ENCODE measurements around the gene POTEM.
"Not testable (repeated sequence)": the region's sequence is repeated elsewhere in the genome, so short reads cannot be mapped to it uniquely, and the experiment has no call there.

The POTEM gene

DNA sequence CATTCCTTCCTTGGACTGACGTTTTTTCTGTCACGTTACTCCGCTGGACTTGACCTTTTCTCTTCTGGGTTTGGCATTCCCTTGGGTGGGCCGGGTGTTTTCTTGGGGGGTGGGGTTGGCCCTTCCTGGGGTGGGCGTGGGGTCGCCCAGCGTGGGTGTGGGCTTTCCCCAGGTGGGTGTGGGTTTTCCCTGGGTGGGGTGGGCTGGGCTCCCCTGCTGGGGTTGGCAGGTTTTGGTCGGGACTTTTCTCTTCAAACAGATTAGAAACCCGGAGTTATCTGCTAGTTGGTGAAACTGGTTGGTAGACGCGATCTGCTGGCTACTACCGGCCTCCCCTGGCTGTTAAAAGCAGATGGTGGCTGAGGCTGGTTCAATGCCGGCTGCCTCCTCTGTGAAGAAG is at the start of gene POTEM:
Gene POTEM, plus strand, starts transcription at position 301 of the 400 bp plus-strand sequence. Its CDS starts 52 bp downstream, at position 353.
- POLR2A ChIA-PET, CTCF ChIA-PET: not testable (repeated sequence)

DNA sequence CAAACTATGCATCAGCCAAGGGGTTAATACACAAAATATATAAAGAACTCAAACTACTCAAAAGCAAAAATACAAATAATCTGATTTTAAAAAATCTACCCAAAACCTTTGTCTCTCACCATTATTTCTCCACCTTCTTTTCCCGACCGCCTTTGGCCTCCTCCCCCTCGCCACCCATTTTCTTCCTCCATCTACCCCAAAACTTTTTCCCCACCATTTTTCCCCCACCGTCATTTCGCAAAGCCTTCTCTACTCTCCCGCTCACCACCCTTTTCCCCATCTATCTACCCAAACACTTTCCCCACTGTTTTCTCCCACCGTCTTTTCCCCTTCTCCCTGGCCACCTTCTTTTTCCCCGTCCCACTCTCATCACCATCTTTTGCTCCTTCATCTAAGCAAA is 48.9 kb upstream of the POTEM start:
- DNase-seq (ENCODE audit: extremely low spot score); CTCF ChIA-PET; POLR2A ChIA-PET: not testable (repeated sequence)

More for the DNA sequence above, at the start of gene POTEM:
- DNase-seq (ENCODE audit: extremely low spot score): not testable (repeated sequence)

DNA sequence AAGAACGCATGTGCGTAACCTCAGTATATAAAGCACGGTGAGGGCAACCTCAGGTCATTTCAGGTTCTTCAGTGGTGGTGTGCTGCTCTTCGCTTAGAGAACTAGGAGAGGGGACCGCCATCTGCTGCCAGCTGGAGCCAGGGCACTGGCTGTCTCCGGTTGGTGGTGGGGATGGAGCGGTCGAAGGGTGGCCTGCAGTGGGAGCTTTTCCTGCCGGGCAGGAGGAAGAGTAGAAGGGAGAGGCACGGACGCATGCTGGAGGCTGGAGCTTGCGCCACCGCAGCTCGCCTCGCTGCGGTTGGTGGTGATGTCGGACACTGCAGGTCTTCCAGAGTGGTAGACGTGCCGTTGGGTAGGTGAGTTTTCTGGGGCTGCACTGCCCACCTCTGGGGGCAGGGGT is 47.2 kb upstream of the POTEM start:
- DNase-seq (ENCODE audit: extremely low spot score); POLR2A ChIA-PET; CTCF ChIA-PET: not testable (repeated sequence)

DNA sequence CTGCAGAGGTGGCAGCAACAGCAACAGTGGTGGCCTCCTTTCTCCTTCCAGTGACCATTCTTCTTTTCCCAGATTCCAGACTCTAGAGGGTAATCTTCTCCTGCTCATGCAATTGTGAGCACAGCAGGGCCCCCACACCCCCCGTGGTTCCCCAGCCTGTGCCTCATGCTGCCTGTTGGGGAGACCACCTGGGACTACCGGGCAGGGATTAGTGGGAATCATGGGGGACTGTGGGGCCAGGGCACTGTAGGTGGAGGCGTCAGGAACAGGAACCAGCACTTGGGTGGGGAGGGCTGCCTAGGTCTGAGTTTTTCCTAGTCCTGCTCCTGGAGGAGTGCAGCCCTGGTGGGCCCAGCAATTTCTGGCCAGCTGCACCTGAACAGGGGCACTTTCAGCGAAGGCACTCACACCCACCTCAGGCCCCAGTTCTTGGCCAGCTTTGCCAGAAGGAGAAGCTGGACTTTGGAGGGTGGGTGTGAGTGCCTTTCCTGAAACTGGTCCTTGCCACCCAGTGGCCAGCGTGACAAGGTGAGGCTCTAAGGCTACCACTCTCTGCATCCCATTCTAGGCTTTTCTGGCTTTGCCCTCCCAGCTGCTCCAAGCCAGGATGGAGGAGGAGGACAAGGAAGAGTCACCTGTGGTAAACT is 46.1 kb upstream of the POTEM start:
- CTCF ChIA-PET; POLR2A ChIA-PET; DNase-seq (ENCODE audit: extremely low spot score): not testable (repeated sequence)

DNA sequence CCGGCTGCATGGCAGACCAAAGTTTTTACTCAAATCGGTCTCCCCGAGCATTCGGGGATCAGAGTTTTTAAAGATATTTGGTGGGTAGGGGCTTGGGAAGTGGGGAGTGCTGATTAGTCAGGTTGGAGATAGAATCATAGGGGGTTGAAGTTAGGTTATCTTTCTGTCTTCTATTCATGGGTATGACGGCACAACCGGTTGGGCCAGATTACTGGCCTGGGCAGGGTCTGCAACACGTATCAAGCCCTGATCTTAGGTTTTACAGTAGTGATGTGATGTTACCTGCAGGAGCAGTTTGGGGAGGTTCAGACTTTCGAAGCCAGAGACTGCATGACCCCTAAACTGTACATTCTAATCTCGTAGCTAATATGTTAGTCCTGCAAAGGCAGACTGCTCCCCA is 30.4 kb upstream of the POTEM start:
- POLR2A ChIA-PET; DNase-seq (ENCODE audit: extremely low spot score); CTCF ChIA-PET: not testable (repeated sequence)

DNA sequence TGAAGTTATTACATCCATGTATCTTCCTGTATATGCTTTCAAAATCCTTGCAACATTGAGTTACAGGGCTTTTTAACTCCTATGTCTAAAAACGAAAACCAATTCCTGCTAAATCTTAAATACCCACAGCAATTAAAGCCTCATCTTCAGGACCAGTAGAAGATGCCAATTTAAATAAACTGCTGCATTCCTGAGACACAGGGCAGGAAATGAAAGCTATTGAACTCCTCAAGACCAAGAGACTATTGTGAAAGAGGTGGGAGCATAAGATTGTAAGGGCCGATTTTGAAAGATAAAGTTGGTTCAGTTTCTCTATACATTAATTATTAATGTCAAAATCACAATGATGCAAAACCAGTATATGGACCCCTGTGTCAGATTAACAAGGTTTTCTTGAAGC is 28.5 kb upstream of the POTEM start:
- POLR2A ChIA-PET, CTCF ChIA-PET: not testable (repeated sequence)

DNA sequence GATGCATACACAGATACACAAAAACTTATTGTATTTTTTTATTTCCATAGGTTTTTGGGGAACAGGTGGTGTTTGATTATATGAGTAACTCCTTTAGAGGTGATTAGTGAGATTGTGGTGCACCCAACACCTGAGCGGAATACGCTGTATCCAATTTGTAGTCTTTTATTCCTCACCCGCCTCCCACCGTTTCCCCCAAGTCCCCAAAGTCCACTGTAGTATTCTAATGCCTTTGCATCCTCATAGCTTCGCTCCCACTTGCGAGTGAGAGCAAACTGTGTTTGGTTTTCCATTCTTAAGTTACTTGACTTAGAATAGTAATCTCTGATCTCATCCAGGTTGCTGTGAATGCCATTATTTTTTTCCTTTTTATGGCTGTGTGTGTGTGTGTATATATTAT is 17.3 kb upstream of the POTEM start:
- POLR2A ChIA-PET; CTCF ChIA-PET; DNase-seq (ENCODE audit: extremely low spot score): not testable (repeated sequence)

More for the DNA sequence above, 28.5 kb upstream of the POTEM start:
- DNase-seq (ENCODE audit: extremely low spot score): not testable (repeated sequence)

DNA sequence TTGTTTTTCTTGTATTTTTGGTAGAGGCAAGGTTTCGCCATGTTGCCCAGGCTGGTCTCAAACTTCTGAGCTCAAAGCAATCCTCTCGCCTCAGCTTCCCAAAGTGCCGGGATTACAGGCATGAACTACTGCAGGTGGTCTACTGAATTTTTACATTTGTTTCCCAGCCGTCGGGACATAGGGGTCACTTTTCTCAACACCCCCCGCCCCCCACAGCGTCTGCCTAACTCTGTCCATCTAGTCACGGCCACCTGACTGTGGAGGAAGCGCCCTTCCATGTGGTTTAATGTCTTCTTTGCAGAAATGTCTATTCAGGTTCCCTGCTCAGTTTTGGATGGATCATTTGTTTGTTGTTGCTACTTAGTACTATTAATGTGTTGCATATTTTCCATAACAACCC is 14.1 kb upstream of the POTEM start:
- POLR2A ChIA-PET; CTCF ChIA-PET; DNase-seq (ENCODE audit: extremely low spot score): not testable (repeated sequence)

DNA sequence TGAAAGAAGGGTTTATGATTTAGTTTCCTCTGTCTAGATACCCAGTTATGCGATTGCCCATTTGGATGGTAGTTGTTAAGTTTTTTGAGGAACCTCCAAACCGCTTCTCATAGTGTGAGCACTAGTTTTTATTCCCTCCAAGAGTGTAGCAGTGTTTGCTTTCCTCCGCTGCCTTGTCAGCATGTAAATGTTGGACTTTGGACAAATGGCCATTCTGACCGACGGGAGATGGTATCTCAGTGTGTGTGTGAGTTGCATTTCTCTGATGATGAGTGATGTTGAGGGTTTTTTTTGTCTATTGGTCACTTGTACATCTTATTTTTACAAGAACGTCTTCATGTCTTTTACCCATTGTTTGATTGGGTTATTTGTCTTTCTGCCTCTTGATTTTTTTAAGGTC is 11.4 kb upstream of the POTEM start:
- POLR2A ChIA-PET; DNase-seq (ENCODE audit: extremely low spot score); CTCF ChIA-PET: not testable (repeated sequence)

DNA sequence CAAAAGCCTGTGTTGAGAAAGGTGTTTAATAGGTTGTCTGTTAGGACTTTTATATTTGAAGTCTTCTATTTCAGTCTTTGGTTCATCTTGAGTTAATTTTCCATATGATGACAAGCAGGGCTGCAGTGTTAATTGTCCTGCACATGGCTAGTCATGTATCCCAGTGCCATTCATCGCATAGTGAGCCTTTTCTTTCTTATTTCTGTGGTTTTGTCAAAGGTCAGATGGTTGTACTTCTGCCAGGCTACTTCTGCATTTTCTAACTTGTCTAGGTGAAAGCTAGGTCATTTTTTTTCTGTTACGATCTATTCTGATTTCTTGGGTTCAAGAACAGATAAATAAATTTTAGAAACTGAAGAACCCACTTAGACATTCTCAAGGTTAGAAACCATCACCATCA is 5.7 kb upstream of the POTEM start:
- CTCF ChIA-PET; DNase-seq (ENCODE audit: extremely low spot score); POLR2A ChIA-PET: not testable (repeated sequence)

DNA sequence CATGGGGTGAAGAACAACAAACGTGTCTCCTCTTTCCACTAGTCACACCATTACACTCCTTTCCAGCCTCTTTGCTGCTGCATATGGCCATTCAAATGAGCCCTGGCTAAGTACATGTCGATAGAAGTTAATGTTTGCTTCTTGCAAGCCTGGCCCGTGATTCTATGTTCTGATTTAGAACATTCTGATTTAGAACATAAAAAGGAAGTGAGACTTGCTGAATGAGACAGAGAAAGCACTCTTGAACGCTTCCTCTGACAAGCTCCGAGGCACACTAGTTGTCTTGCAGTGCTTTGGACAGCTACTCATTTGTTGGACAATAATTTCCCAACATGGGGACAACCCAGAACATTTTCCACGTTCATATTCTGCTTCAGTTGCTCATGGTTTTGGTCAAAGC is 5.1 kb upstream of the POTEM start:
- POLR2A ChIA-PET; DNase-seq (ENCODE audit: extremely low spot score); CTCF ChIA-PET: not testable (repeated sequence)

DNA sequence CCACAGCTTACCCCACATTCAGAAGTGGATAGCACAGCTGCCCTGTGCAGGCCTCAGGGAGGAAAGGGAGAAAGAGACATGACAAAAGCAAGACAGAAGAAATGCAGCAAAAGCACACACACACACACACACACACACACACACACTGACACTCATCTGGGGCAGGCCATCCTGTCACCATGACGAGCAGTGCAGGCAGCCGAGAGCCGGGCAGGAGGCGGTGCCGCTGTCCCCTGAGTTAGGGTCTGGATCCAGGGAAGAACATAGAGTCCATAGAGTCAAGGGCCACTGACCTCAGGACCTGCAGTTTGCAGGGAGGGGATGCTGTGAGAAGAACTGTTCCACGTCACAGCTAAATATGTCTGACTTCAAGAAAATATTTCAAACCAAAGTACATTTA is 4.0 kb upstream of the POTEM start:
- CTCF ChIA-PET; DNase-seq (ENCODE audit: extremely low spot score); POLR2A ChIA-PET: not testable (repeated sequence)

DNA sequence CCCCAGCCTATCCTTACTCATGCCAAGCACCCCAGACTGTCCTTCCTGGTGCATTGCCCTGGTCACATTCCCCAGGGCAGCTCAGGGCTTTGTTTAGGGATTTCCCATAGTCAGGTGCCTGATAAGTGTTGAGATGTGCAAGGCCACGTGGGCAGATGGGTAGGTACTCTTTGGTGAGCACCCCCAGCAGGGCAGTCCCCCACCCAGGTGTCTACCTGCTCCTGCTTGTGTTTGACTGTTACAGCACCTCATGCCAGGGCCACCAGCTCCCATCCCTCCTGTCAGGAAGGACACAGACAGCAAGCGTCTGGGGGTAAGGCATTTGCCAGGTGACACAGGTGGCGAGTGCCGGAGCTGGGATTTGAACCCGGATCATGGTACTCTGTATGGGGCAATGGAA is 2.4 kb upstream of the POTEM start:
- CTCF ChIA-PET, POLR2A ChIA-PET: not testable (repeated sequence)

DNA sequence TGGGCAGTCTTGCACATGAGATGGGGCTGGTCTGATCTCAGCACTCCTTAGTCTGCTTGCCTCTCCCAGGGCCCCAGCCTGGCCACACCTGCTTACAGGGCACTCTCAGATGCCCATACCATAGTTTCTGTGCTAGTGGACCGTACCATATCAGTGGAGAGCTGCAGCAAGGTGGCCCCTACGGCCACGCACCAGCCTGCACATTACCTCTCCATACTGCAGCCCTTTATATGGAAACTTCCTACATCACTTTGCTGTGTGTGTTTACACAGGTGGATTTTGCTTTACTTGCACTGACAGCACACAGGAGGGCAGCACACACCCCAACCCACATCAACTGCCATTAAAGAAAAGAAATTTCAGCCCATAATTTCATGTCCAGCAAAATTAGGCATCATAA is 35.3 kb downstream of the POTEM start:
- POLR2A ChIA-PET; DNase-seq (ENCODE audit: extremely low spot score); CTCF ChIA-PET: not testable (repeated sequence)

More for the DNA sequence above, 2.4 kb upstream of the POTEM start:
- not testable (repeated sequence) for DNase-seq (ENCODE audit: extremely low spot score)

DNA sequence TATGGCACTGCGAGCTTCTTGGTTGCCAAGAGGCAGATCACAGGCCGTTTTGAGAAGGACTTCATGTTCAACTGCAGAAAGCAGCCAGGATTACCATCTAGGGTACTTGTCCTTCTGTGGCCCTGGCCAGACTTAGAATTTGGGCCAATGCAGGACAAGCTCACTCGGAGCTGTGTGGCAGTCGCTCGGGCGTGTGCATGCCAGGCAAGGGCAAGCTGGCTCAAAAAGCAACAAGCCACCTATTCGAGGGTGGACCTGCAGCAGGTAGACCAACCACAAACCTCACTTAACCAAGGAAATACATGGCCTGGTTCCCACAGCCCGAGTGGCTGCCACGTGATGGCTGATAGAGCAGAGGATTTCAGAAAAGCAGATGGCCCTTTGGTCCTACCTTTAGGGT is 39.3 kb downstream of the POTEM start:
- CTCF ChIA-PET; POLR2A ChIA-PET; DNase-seq (ENCODE audit: extremely low spot score): not testable (repeated sequence)

DNA sequence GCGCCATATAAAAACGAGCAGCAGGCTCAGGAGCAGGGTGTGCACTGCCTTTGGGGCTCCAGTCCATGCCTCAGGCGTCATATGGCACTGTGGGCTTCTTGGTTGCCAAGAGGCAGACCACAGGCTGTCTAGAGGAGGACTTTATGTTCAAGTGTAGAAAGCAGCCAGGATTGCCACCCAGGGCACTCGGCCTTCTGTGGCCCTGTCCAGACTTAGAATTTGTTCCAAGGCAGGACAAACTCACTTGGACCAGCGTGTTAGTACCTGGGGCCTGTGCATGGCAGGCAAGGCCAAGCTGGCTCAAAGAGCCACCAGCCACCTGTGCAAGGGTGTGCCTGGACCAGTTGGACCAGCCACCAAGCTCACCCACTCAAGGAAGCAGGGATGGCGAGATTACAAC is 40.4 kb downstream of the POTEM start:
- POLR2A ChIA-PET; DNase-seq (ENCODE audit: extremely low spot score); CTCF ChIA-PET: not testable (repeated sequence)

DNA sequence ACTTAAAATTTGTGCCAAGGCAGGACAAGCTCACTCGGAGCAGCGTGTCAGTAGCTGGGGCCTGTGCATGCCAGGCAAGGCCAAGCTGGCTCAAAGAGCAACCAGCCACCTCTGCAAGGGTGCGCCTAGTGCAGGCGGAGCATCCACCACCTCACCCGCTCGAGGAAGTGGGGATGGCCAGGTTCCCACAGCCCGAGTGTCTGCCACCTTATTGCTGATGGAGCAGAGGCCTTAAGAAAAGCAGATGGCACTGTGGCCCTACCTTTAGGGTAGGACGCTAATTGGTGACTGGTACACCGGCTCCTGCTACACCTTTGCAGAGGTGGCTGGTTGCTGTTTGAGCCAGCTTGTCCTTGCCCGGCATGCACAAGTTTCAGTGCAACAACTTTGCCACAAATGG is 43.8 kb downstream of the POTEM start:
- DNase-seq (ENCODE audit: extremely low spot score); CTCF ChIA-PET; POLR2A ChIA-PET: not testable (repeated sequence)

DNA sequence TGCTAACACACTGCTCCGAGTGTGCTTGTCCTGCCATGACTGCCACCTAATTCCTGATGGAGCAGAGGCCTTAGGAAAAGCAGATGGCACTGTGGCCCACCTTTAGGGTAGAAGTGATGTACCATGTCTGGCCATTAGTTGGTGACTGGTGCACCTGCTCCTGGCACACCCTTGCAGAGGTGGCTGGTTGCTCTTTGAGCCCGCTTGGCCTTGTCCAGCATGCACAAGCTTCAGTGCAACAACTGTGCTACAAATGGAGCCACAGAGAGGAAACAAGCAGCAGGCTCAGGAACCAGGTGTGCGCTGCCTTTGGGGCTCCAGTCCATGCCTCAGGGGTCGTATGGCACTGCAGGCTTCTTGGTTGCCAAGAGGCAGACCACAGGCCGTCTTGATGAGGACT is 44.5 kb downstream of the POTEM start:
- DNase-seq (ENCODE audit: extremely low spot score); CTCF ChIA-PET; POLR2A ChIA-PET: not testable (repeated sequence)

DNA sequence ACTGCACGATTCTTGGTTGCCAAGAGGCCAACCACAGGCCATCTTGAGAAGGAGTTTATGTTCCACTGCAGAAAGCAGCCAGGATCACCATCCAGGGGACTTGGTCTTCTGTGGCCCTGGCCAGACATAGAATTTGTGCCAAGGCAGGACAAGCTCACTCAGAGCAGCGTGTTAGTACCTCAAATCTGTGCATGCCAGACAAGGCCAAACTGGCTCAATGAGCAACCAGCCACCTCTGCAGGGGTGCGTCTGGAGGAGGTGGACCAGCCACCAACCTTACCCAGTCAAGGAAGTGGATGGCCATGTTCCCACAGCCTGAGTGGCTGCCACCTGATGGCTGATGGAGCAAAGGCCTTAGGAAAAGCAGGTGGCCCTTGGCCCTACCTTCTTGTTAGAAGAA is 48.0 kb downstream of the POTEM start:
- POLR2A ChIA-PET; CTCF ChIA-PET; DNase-seq (ENCODE audit: extremely low spot score): not testable (repeated sequence)

DNA sequence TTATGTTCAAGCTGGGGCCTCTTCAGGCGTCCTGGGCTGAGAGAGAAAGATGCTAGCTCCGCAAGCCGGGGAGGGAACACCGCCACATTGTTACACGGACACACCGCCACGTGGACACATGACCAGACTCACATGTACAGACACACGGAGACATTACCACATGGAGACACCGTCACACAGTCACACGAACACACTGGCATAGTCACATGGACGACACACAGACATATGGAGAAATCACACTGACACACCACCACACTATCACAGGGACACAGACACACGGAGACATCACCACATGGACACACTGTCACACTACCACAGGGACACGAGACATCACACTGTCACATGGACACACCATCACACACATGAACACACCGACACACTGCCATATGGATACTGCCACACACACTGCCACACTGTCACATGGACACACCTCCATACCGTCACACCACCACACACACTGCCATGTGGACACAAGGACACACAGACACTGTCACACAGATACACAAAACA is 57.9 kb downstream of the POTEM start:
- DNase-seq (ENCODE audit: extremely low spot score); POLR2A ChIA-PET; CTCF ChIA-PET: not testable (repeated sequence)

Data from GM10248 (cell line).